ENCODE measurements around the gene EPHA6. TPM values are rescaled to one million over a fixed set of nuclear protein-coding genes. Genes with fewer than 3 reads are reported as not detected.

EPHA6 gene
- total RNA-seq, 1 experiment from 2014 or later: 0.61 TPM

DNA sequence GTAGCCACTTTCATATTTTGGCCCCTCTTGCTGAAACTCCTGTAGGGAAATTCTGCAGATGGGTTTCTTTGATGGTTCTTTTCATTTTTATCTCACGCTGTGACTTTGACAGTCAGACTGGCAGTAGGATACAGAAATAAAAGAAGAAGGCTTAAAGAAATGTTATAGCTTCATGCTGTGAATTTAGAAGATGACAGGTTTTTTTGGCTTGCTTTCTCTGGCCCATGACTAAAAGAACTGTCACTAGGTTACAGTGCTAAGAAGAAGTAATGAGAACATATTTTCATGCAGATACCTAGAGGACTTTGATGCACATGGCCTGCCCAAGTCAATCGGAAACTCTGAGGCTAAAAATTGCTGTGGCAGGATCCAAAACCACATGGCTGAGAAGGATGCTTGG, 334.5 kb downstream of the EPHA6 start:
- Mint-ChIP-seq H3K4me3 (no peak overlapping the region), H3K4me1 (no peaks in the 10 kb centered on the region), H3K27ac (no peak overlapping the region), H3K27me3 (ENCODE audit: low read depth) (no peaks in the 10 kb centered on the region), H3K9me3 (peaks cover 0 to 6% of the 10 kb centered on the region in 2 experiments; a peak in 4 of 5 replicates), H3K36me3 (ENCODE audit: insufficient read depth in 1 of 3, low read depth in 3 of 3) (no peaks in the 10 kb centered on the region)
- Histone ChIP-seq H3K14ac (ENCODE audit: insufficient read depth, low read length) (no peak overlapping the region), H3K9ac (ENCODE audit: extremely low read depth, insufficient read length, low read length) (no peak overlapping the region), H3K79me1 (ENCODE audit: insufficient read depth, low read depth, low read length, poor library complexity, severe bottlenecking) (no peaks in the 10 kb centered on the region), H3K4me2 (ENCODE audit: insufficient read depth, insufficient read length, low read length) (no peak overlapping the region), H2BK15ac (ENCODE audit: low read depth, low read length) (no peak overlapping the region), H3K79me2 (ENCODE audit: insufficient read depth, low read length) (no peaks in the 10 kb centered on the region), H3K18ac (ENCODE audit: insufficient read length, low read depth, low read length) (no peak overlapping the region), H2AFZ (ENCODE audit: low read length) (no peak overlapping the region), H3K23ac (ENCODE audit: insufficient read length, low read depth, low read length) (no peak overlapping the region), H3K4me1 (ENCODE audit: insufficient read depth, low read length) (no peaks in the 10 kb centered on the region), H4K5ac (ENCODE audit: insufficient read length, low read depth, low read length) (no peak overlapping the region), H4K8ac (replicated peaks; ENCODE audit: insufficient read length, low read depth, low read length) (no peak overlapping the region), H2BK20ac (ENCODE audit: low read depth, low read length, poor library complexity, severe bottlenecking) (no peak overlapping the region), H3T11ph (ENCODE audit: low read length) (no peak overlapping the region), H2BK12ac (ENCODE audit: insufficient read length, low read depth, low read length) (no peak overlapping the region), H2AK5ac (ENCODE audit: insufficient read length, low read length) (no peak overlapping the region), H3K27me3 (ENCODE audit: insufficient read depth, low read length) (no peaks in the 10 kb centered on the region), H2BK120ac (ENCODE audit: low read depth, low read length, poor library complexity, severe bottlenecking) (no peak overlapping the region), H2BK5ac (ENCODE audit: insufficient read length, low read length) (no peak overlapping the region), H3K27ac (ENCODE audit: insufficient read length, low read depth, low read length) (no peak overlapping the region), H3K9me3 (ENCODE audit: control insufficient read depth, low read depth, low read length) (no peaks in the 10 kb centered on the region), H3K56ac (ENCODE audit: insufficient read length, low read depth, low read length) (no peak overlapping the region), H3K4ac (ENCODE audit: low read depth, low read length) (no peak overlapping the region), H4K20me1 (ENCODE audit: control insufficient read depth, insufficient read depth, insufficient read length) (no peaks in the 10 kb centered on the region), H4K91ac (ENCODE audit: insufficient read length, low read depth, low read length) (no peak overlapping the region), H3K23me2 (ENCODE audit: insufficient read length, low read depth, low read length, poor library complexity, severe bottlenecking) (no peaks in the 10 kb centered on the region)
- WGBS (ENCODE audit: extremely low coverage, insufficient read length, low lambda C conversion rate): no CpG with 5 or more reads among the region's 2 CpGs
- DNase-seq: no peak
- TF ChIP-seq, protein P1, sequence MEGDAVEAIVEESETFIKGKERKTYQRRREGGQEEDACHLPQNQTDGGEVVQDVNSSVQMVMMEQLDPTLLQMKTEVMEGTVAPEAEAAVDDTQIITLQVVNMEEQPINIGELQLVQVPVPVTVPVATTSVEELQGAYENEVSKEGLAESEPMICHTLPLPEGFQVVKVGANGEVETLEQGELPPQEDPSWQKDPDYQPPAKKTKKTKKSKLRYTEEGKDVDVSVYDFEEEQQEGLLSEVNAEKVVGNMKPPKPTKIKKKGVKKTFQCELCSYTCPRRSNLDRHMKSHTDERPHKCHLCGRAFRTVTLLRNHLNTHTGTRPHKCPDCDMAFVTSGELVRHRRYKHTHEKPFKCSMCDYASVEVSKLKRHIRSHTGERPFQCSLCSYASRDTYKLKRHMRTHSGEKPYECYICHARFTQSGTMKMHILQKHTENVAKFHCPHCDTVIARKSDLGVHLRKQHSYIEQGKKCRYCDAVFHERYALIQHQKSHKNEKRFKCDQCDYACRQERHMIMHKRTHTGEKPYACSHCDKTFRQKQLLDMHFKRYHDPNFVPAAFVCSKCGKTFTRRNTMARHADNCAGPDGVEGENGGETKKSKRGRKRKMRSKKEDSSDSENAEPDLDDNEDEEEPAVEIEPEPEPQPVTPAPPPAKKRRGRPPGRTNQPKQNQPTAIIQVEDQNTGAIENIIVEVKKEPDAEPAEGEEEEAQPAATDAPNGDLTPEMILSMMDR (conservative IDR thresholded peaks at IDR 0.05): no peak
